A549 (cell line): ENCODE measurements around the gene PKD1.

ENCODE experiments used
- JUNB ChIP-seq: fragments of >200 bp; sonication (Bioruptor Twin); formaldehyde crosslinking; IDR thresholded peaks from 2 replicates; pipeline ENCODE4 v1.6.1; 2016
- KDM5A ChIP-seq: fragments of 200-600 bp; sonication (generic); IDR thresholded peaks from 2 replicates; pipeline ENCODE4 v1.6.1; 2016; ENCODE audit warnings: antibody characterized with exemption, mild to moderate bottlenecking
- PHF8 ChIP-seq: fragments of 200-600 bp; sonication (generic); IDR thresholded peaks from 2 replicates; pipeline ENCODE4 v1.6.1; 2016; ENCODE audit warnings: low read depth, mild to moderate bottlenecking, antibody characterized with exemption, moderate library complexity, borderline replicate concordance

DNA sequence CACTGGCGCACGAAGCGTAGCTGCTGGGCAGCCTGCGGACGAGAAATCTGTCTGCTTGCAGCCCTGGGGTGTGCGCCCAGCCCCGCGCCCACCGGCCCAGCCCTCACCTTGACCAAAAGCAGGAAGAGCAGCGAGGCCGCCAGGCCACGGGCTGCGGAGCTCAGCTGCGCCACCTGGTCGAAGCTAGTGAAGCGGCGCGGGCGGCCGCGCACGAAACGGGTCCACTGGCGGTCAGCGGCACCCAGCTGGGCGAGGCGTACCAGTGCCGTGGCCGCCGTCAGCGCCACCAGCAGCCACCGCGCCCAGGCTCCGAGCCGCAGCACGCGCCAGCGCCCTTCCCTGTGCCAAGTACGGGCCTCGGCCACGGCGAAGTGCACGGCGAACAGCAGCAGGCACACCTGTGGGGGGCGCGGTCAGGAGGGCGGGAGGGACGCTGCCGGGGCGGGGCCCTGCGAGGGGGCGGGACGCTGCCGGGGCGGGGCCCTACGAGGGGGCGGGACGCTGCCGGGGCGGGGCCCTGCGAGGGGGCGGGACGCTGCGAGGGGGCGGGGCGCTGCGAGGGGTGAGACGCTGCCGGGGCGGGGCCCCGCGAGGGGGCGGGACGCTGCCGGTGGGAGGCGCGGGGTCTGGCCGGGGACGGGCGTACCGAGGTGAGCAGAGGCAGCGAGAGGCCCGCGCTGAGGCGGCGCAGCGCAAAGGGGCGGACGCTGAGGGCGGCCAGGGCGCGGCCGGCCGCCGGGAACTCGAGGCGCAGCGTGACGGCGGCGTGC, 44.7 kb downstream of the PKD1 start:
- TF ChIP-seq KDM5A (no peak), JUNB (no peak), PHF8 (no peak)
